Keratinocyte (primary cell): ENCODE measurements around the gene CORO2B. TPM values are rescaled to one million over a fixed set of nuclear protein-coding genes. Genes with fewer than 3 reads are reported as not detected.

Experiments used
- DNase-seq: peaks from one replicate; pipeline ENCODE4 v3.0.0-alpha.2; 2011; ENCODE audit warnings: low read depth, missing footprints, low spot score
- FAIRE-seq: peaks from 2 replicates; lab custom pipeline; 2011; peaks lifted over from hg19 to GRCh38; lab: Jason Lieb, UNC
- H2AFZ ChIP-seq: 2 replicates; pipeline ENCODE4 v1.6.0; 2012; ENCODE audit warnings: low read length, control low read depth, inconsistent platforms; ENCODE audit not compliant: control insufficient read depth
- H3K27ac ChIP-seq: 2 replicates; pipeline ENCODE4 v1.5.1; 2011; ENCODE audit warnings: low read length; ENCODE audit not compliant: control insufficient read depth, insufficient read depth
- H3K27me3 ChIP-seq: 3 replicates; pipeline ENCODE4 v1.6.0; 2011; ENCODE audit warnings: low read length; ENCODE audit not compliant: control insufficient read depth, insufficient read depth; ENCODE audit errors: extremely low read depth
- H3K36me3 ChIP-seq, 2 experiments: 2 replicates in 1 of 2; 3 replicates in 1 of 2; pipeline ENCODE4 v1.5.1; 2011; ENCODE audit warnings: low read length in 2 of 2, mild to moderate bottlenecking in 1 of 2; ENCODE audit not compliant: control insufficient read depth in 2 of 2, insufficient read depth in 2 of 2; ENCODE audit errors: extremely low read depth in 1 of 2
- H3K4me1 ChIP-seq: 3 replicates; pipeline ENCODE4 v1.5.1; 2011; ENCODE audit warnings: low read length; ENCODE audit not compliant: control insufficient read depth, insufficient read depth; ENCODE audit errors: extremely low read depth
- H3K4me2 ChIP-seq: 3 replicates; pipeline ENCODE4 v1.6.0; 2011; ENCODE audit warnings: low read depth, low read length; ENCODE audit not compliant: control insufficient read depth, insufficient read depth; ENCODE audit errors: extremely low read depth
- H3K4me3 ChIP-seq, 3 experiments: fragments of 200-600 bp in 1 of 3; sonication (generic) in 1 of 3; 2 replicates in 2 of 3; 3 replicates in 1 of 3; pipeline ENCODE4 v1.5.1; 2011 to 2016; ENCODE audit warnings: low read length in 3 of 3, mild to moderate bottlenecking in 3 of 3, control low read depth in 2 of 3, inconsistent platforms in 1 of 3, low read depth in 1 of 3, mixed read lengths in 1 of 3, mixed run types in 1 of 3, moderate library complexity in 1 of 3; ENCODE audit not compliant: control insufficient read depth in 2 of 3, insufficient read depth in 2 of 3; ENCODE audit errors: extremely low read depth in 1 of 3
- H3K79me2 ChIP-seq: 2 replicates; pipeline ENCODE4 v1.6.0; 2012; ENCODE audit warnings: low read length; ENCODE audit not compliant: control insufficient read depth, insufficient read depth
- H3K9ac ChIP-seq: 3 replicates; pipeline ENCODE4 v1.6.0; 2011; ENCODE audit warnings: low read length; ENCODE audit not compliant: control insufficient read depth, insufficient read depth; ENCODE audit errors: extremely low read depth
- H3K9me1 ChIP-seq: 3 replicates; pipeline ENCODE4 v1.6.0; 2011; ENCODE audit warnings: low read length; ENCODE audit not compliant: control insufficient read depth, insufficient read depth; ENCODE audit errors: extremely low read depth
- H3K9me3 ChIP-seq: 2 replicates; pipeline ENCODE4 v1.5.1; 2012; ENCODE audit warnings: low read depth, low read length; ENCODE audit not compliant: control insufficient read depth
- H4K20me1 ChIP-seq: 3 replicates; pipeline ENCODE4 v1.6.0; 2011; ENCODE audit warnings: low read length; ENCODE audit not compliant: control insufficient read depth, insufficient read depth; ENCODE audit errors: extremely low read depth
- CTCF ChIP-seq, 3 experiments: IDR thresholded peaks in 1 of 3; conservative IDR thresholded peaks in 1 of 3; optimal IDR thresholded peaks in 1 of 3; 2 replicates in 2 of 3; 3 replicates in 1 of 3; pipeline versions ENCODE3 to v1.5.1; 2011; ENCODE audit warnings: low read length in 3 of 3, mild to moderate bottlenecking in 3 of 3, moderate library complexity in 2 of 3, control low read depth in 1 of 3, inconsistent platforms in 1 of 3; ENCODE audit not compliant: insufficient read depth in 2 of 3; ENCODE audit errors: extremely low read depth in 1 of 3
- EZH2 ChIP-seq: IDR thresholded peaks from one replicate; pipeline ENCODE4 v1.6.1; 2012; ENCODE audit warnings: inconsistent platforms, mild to moderate bottlenecking, low read length, moderate library complexity
- dilution Hi-C: fragments of 300-500 bp; cut with MboI; formaldehyde crosslinking; loops from one replicate; pipeline ENCODE4 v1.7.0; 2020; ENCODE audit warnings: low sequenced_read_pairs; ENCODE audit not compliant: extremely low pct_ligation_motif_present
- polyA plus RNA-seq, 5 experiments: library from polyadenylated mRNA; depleted of rRNA in 3 of 5; stranded (reverse) in 3 of 5; stranded (forward) in 1 of 5; unstranded in 1 of 5; fragments of >200 nt; gene quantifications; 1 replicate in 1 of 5; 2 replicates in 3 of 5; 3 replicates in 1 of 5; pipeline versions ENCODE4 v1.2.1 to v1.2.3, GENCODE V29; 2011 to 2012; ENCODE audit warnings: missing spikeins in 2 of 5, low read depth in 1 of 5, low replicate concordance in 1 of 5

The CORO2B gene
- polyA plus RNA-seq, 1 donor (not counting 4 experiments of a cell fraction or from before 2014, with no cell fraction given), result 0.13 TPM

DNA sequence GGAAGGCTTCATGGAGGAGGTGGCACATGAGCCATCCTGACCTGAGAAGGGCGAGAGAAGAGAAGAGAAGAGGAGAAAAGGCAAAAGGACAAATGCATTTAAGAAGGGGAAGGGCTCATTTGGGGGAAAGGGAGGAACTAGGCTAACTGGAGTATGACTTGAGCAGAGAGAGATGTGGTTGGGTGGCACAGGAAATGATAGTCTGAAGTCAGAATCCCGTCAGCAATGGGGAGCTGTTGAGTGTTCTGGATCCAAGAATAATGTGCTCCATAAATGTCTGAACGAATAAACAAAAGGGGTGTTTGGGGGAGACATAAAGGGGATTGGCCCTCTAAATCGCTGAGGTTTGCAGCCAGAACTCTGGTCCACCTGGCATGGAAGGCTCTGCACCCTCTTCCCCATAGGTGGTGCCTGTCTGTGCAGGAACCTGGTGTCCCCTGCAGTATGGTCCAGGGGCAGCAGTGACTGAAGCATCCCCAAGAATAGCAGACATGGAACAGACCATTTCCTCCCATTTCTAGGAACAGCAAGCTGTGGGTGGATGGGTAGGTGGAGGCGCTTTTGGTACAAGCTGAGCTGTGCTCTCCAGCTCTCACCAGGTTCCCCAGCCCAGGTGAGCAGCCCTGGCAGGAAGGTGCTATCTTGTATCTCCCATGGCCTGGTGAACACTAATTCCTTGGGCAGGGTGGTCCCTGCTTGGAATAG is 15.2 kb downstream of the CORO2B start:
- Histone ChIP-seq H3K79me2 (no peaks in the 10 kb centered on the region), H4K20me1 (no peaks in the 10 kb centered on the region)
- dilution Hi-C loops, result no loop called here

DNA sequence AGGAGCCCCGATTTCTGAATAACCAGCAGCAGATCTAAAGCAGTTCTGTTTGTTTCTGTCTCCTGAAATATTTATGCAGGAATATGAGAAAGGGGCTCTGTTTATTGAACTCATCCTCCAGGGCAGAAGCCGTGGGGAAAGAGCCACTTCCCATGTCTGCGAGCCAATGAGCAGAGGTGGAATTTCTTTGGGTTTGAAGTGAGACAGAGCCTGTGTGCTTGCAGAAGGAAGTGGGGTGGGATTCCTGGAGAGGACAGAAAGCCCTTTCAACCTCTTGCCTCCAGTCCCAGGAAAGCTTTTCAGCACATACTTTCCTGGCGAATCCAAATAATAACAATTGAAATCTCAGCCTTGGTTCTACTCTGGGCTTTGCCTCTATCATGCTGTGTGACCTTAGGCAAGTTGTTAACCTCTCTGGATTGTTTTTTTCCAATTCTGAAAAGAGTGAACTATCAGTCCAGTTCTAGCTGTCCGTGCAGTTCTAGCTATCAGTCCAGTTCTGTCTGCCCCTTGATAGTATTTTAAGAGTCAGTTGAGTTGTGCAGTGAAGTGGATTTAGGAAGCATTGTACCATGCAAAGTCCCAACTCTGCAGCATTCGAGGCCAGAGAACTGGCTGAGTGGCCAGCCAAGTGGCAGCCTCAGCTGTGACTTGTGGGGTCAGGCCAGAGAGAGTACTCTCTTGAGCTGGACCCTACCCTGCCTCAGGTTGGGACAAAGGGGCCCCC is 15.9 kb downstream of the CORO2B start:
- H3K79me2 ChIP-seq, result no peaks in the 10 kb centered on the region
- dilution Hi-C loops, result no loop called here

More for the DNA sequence above, 15.2 kb downstream of the CORO2B start:
- Histone ChIP-seq H3K9ac (no peak overlapping the region), H3K4me2 (no peak overlapping the region), H3K4me1 (no peaks in the 10 kb centered on the region), H3K4me3 (no peak overlapping the region), H3K27me3 (peaks cover 11% of the 10 kb centered on the region), H3K36me3 (no peaks in the 10 kb centered on the region), H3K9me1 (no peaks in the 10 kb centered on the region), H2AFZ (no peak overlapping the region), H3K9me3 (no peaks in the 10 kb centered on the region), H3K27ac (no peak overlapping the region)
- FAIRE-seq, result no peak
- DNase-seq, result no peak
- TF ChIP-seq EZH2, result no peak
- no peak for TF ChIP-seq CTCF (optimal IDR thresholded peaks at IDR 0.05 in 1 of 3, IDR thresholded peaks at IDR 0.05 in 1 of 3, conservative IDR thresholded peaks at IDR 0.05 in 1 of 3; ENCODE audit: extremely low read depth in 1 of 3, insufficient read depth in 2 of 3, low read length in 3 of 3)

More for the DNA sequence above, 15.9 kb downstream of the CORO2B start:
- H3K9me3 ChIP-seq, result no peaks in the 10 kb centered on the region
- H3K9ac ChIP-seq, result no peak overlapping the region
- DNase-seq (no peak), FAIRE-seq (no peak)
- TF ChIP-seq CTCF (optimal IDR thresholded peaks at IDR 0.05 in 1 of 3, IDR thresholded peaks at IDR 0.05 in 1 of 3, conservative IDR thresholded peaks at IDR 0.05 in 1 of 3; ENCODE audit: extremely low read depth in 1 of 3, insufficient read depth in 2 of 3, low read length in 3 of 3), result no peak
- no peaks in the 10 kb centered on the region for H3K4me1 ChIP-seq
- no peaks in the 10 kb centered on the region for H4K20me1 ChIP-seq
- no peak overlapping the region for H3K4me3 ChIP-seq
- peaks cover 11% of the 10 kb centered on the region for H3K27me3 ChIP-seq
- no peak overlapping the region for H3K27ac ChIP-seq
- H2AFZ ChIP-seq, result no peak overlapping the region
- H3K9me1 ChIP-seq, result no peaks in the 10 kb centered on the region
- no peak overlapping the region for H3K4me2 ChIP-seq
- no peaks in the 10 kb centered on the region for H3K36me3 ChIP-seq
